GM12891 (cell line): ENCODE data around the gene GRB2.
"Not testable (repeated sequence)": the region's sequence is repeated elsewhere in the genome, so short reads cannot be mapped to it uniquely, and the experiment has no call there.

Experiments used
- DNase-seq: peaks from one replicate; pipeline ENCODE4 v3.0.0; 2011; ENCODE audit warnings: low spot score; ENCODE audit not compliant: insufficient read length
- FAIRE-seq: peaks from 2 replicates; lab custom pipeline; 2011; peaks lifted over from hg19 to GRCh38; lab: Jason Lieb, UNC
- PAX5 ChIP-seq: IDR thresholded peaks from 2 replicates; pipeline ENCODE4 v1.6.1; 2011; ENCODE audit warnings: low read length, moderate library complexity, mild to moderate bottlenecking; ENCODE audit not compliant: insufficient read depth, severe bottlenecking
- POLR2A ChIP-seq: IDR thresholded peaks from 2 replicates; pipeline ENCODE4 v1.6.1; 2011; ENCODE audit warnings: low read depth, low read length, control low read depth
- POLR2AphosphoS5 ChIP-seq: IDR thresholded peaks from 2 replicates; pipeline ENCODE4 v1.6.1; 2011; ENCODE audit warnings: low read depth, low read length, control low read depth
- POU2F2 ChIP-seq: IDR thresholded peaks from 2 replicates; pipeline ENCODE4 v1.6.1; 2011; ENCODE audit warnings: low read depth, mild to moderate bottlenecking, control low read depth, low read length, moderate library complexity
- SPI1 ChIP-seq: IDR thresholded peaks from 2 replicates; pipeline ENCODE4 v1.6.1; 2011; ENCODE audit warnings: low read depth, low read length, control low read depth
- TAF1 ChIP-seq: IDR thresholded peaks from 2 replicates; pipeline ENCODE4 v1.6.1; 2011; ENCODE audit warnings: low read depth, low read length, control low read depth

Gene GRB2

GRCh38 chr17:75288770-75289114, 116.7 kb downstream of the GRB2 start:
- DNase-seq (no peak), FAIRE-seq (no peak)
- TF ChIP-seq SPI1 (no peak), POLR2A (no peak), PAX5 (no peak), TAF1 (no peak), POLR2AphosphoS5 (no peak), POU2F2 (no peak)

GRCh38 chr17:75288359-75288758, 117.1 kb downstream of the GRB2 start:
- no peak for FAIRE-seq
- TF ChIP-seq TAF1 (no peak), PAX5 (no peak), SPI1 (no peak)

GRCh38 chr17:75287221-75287620, 118.3 kb downstream of the GRB2 start:
- FAIRE-seq (no peak), DNase-seq (no peak)
- TF ChIP-seq SPI1: no peak
- TF ChIP-seq TAF1: no peak
- TF ChIP-seq PAX5: no peak
- no peak for TF ChIP-seq POU2F2
- no peak for TF ChIP-seq POLR2A
- TF ChIP-seq POLR2AphosphoS5: no peak

More at GRCh38 chr17:75288359-75288758, 117.1 kb downstream of the GRB2 start:
- no peak for DNase-seq

DNA sequence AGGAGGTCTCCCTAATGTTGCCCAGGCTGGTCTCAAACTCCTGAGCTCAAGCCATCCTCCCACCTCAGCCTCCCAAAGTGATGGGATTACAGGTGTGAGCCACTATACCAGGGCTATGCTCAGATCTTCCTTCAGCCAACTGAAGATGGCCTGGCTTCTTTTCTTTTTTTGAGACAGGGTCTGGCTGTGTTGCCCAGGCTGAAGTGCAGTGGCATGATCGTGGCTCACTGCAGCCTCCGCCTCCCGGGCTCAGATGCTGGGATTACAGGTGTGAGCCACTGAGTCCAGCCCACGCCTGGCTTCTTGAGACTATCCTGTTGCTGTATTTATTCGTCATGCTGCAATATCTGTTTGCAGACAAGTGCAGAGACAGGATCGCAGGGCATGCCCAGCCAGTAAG, 120.4 kb downstream of the GRB2 start:
- DNase-seq: no peak
- TF ChIP-seq PAX5: no peak
- no peak for TF ChIP-seq POLR2A
- no peak for TF ChIP-seq POU2F2
- no peak for FAIRE-seq

DNA sequence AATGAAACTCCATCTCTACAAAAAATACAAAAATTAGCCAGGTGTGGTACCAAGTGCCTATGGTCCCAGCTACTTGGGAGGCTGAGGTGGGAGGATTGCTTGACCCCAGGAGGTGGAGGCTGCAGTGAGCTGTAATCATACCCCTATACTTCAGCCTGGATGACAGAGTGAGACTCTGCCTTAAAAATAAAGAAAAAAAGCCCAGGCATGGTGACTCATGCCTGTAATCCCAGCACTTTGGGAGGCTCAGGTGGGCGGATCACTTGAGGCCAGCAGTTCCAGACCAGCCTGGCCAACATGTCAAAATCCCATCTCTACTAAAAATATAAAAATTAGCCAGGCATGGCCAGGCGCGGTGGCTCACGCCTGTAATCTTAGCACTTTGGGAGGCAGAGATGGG, 125.3 kb downstream of the GRB2 start:
- not testable (repeated sequence) for DNase-seq, FAIRE-seq

DNA sequence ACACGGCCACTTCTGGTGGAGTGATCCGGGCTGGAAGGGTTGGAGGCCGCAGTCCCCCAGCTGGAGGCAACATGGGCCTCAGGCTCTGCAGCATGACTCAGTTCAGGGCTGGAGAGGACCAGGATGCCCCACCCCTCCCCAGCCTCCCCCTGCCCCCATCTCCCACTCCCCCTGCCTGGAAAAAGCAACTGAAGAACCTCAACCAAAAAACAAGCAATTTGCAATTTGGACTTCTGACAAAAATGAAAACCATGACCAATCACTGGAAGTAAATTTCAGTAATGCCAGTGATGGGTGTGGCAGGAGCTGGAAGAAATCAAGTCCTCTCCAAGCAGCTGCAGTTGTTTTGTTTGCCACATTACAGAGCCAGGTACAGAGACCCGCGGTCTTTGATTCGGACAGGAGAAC, 127.8 kb downstream of the GRB2 start:
- FAIRE-seq: no peak
- TF ChIP-seq SPI1 (no peak), TAF1 (no peak), POLR2A (no peak), PAX5 (no peak)
- DNase-seq: no peak

GRCh38 chr17:75273977-75274708, 131.3 kb downstream of the GRB2 start:
- TF ChIP-seq POU2F2 (no peak), SPI1 (no peak), POLR2A (peak; percentile 38; the same call in 1 of the 2 replicates), POLR2AphosphoS5 (0 out of 2 replicates have a peak, but pooled peaks have one; percentile 20)
- no peak for FAIRE-seq
- DNase-seq: no peak

GRCh38 chr17:75272848-75273184, 132.7 kb downstream of the GRB2 start:
- FAIRE-seq: no peak
- no peak for DNase-seq
- TF ChIP-seq PAX5: no peak
- TF ChIP-seq POLR2A: peak; percentile 2; the same call in 1 of the 2 replicates

DNA sequence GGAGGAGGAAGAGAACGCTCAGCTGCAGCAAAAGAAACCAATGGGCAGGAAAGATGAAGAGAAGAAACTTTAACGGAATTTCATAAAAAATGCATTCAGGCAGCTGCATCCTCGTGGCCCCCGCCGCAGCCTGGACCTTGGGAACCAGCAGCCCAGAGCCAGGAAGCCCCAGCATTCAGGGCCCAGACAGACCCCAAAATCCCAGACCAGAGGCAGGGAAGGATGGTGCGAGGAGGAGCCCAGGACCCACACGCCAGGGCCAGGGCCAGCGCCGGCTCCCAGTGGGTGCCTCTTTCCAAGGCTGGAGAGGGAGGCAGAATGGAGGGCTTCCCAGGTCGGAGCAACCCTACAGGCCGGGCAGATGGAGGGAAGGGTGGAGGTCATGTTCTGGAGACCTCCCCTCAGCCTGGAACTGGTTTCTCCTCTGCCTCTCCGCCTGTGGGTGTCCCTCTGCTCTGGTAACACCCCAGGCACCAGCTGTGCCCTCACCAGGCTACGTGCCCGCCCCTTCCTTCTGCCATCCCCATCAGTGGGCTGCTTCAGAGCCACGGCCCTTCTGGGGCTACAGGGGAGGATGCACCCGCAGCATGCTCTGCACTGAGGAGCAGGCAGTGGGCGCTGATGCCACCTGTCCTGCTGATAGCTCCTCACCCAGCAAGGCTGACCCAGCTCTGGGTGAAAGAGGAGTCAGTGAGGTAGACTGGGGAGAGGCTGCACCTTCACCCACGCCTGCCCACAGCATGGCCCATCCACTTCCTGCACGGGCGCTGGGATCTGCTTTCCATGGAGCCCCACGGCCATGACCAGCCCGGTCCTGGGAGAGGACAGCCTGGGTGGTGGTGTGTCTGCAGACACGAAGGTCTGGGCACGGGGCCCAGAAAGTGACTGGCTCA, 133.3 kb downstream of the GRB2 start:
- TF ChIP-seq POLR2A (peak; percentile 66), POU2F2 (no peak; the same call in 1 of the 2 replicates), SPI1 (no peak), TAF1 (no peak), PAX5 (no peak), POLR2AphosphoS5 (peak; percentile 60; the same call in 1 of the 2 replicates)
- FAIRE-seq (peak; percentile 80), DNase-seq (no peak)

DNA sequence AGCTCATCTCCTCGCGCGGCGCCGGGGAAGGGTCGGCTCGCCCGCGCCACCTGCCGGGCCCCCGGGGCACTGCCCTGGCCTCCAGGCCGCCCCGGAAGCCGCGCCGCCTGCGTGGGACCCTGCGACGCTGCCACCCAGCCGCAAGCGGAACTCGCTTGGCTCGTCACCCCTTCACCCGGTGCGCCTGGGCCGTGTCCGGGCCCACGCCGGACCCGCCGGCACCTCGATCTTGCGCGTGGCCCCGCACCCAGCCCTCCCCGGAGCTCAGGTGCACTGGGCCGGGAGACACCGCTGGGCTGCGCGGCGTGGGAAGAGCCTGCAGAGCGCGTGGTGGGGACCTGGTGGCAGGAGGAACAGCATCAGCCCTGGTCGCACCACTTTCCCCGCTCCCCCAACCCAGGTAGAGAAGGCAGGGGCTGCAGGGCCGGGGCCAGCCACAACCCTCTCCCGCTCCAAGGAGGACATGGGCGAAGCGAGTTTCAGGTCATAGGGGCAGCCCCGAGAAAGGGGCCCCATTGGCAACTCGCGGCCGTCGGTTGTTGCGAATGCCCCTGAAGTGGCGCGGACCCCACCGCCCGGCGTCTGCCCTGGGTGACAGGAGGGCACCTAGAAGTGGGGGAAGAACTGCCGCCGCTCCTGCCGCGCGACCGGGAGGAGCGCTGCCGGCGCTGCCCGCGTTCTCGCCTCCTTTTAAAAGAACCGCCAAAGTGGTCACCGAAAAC, 134.1 kb downstream of the GRB2 start:
- TF ChIP-seq TAF1 (no peak), POLR2AphosphoS5 (no peak), POU2F2 (no peak), POLR2A (no peak), SPI1 (no peak; the same call in 1 of the 2 replicates), PAX5 (no peak)
- DNase-seq (peak; percentile 95), FAIRE-seq (peak; percentile 97)
